GM23338 (cell line): ENCODE data around the gene CD79A. TPM values are rescaled to one million over a fixed set of nuclear protein-coding genes. Genes with fewer than 3 reads are reported as not detected.

ENCODE experiments used
- ATAC-seq: fragments of 200-7000 bp; cut with Tn5 transposase; 3 replicates; pipeline ENCODE4 v1.9.1; 2020
- DNase-seq: peaks from one replicate; pipeline ENCODE4 v3.0.0-alpha.2; 2015; ENCODE audit warnings: low spot score
- H2AFZ ChIP-seq: fragments of 200-600 bp; sonication (generic); 2 replicates; pipeline ENCODE4 v1.8.0; 2016; ENCODE audit warnings: antibody characterized with exemption, mild to moderate bottlenecking, moderate library complexity
- H3F3A ChIP-seq: fragments of 200-600 bp; sonication (generic); replicated peaks from 2 replicates; pipeline ENCODE4 v1.8.0; 2017; ENCODE audit warnings: antibody characterized with exemption, mixed run types, low read depth
- H3K27ac ChIP-seq: fragments of 200-600 bp; sonication (generic); 2 replicates; pipeline ENCODE4 v1.6.1; 2016; ENCODE audit warnings: low read depth
- H3K27me3 ChIP-seq: fragments of 200-600 bp; sonication (generic); 2 replicates; pipeline ENCODE4 v1.8.0; 2016; ENCODE audit warnings: mild to moderate bottlenecking, mixed run types, moderate library complexity; ENCODE audit not compliant: insufficient read depth
- H3K36me3 ChIP-seq: fragments of 200-600 bp; sonication (generic); 2 replicates; pipeline ENCODE4 v1.8.0; 2016; ENCODE audit warnings: mild to moderate bottlenecking; ENCODE audit not compliant: insufficient read depth
- H3K4me1 ChIP-seq: fragments of 200-600 bp; sonication (generic); 2 replicates; pipeline ENCODE4 v1.8.0; 2016; ENCODE audit warnings: mild to moderate bottlenecking, moderate library complexity; ENCODE audit not compliant: insufficient read depth
- H3K4me2 ChIP-seq: fragments of 200-600 bp; sonication (generic); 2 replicates; pipeline ENCODE4 v1.7.1; 2017; ENCODE audit warnings: mixed run types
- H3K4me3 ChIP-seq: fragments of 200-600 bp; sonication (generic); 2 replicates; pipeline ENCODE4 v1.6.1; 2016; ENCODE audit warnings: mixed run types
- H3K79me2 ChIP-seq: fragments of 200-600 bp; sonication (generic); replicated peaks from 2 replicates; pipeline ENCODE4 v1.8.0; 2017; ENCODE audit warnings: mild to moderate bottlenecking; ENCODE audit not compliant: insufficient read depth
- H3K9me2 ChIP-seq: fragments of 200-600 bp; sonication (generic); 2 replicates; pipeline ENCODE4 v1.8.0; 2017; ENCODE audit not compliant: insufficient read depth
- H4K20me1 ChIP-seq: fragments of 200-600 bp; sonication (generic); replicated peaks from 2 replicates; pipeline ENCODE4 v1.8.0; 2017; ENCODE audit warnings: mild to moderate bottlenecking; ENCODE audit not compliant: insufficient read depth
- H3K27ac Mint-ChIP-seq: 2 replicates; pipeline ENCODE4 v1.8.0; 2020; ENCODE audit warnings: inconsistent platforms, mild to moderate bottlenecking, moderate library complexity, mixed read lengths
- H3K27me3 Mint-ChIP-seq: 3 replicates; pipeline ENCODE4 v1.8.0; 2022; ENCODE audit warnings: low read depth, mild to moderate bottlenecking, moderate library complexity, mixed read lengths, inconsistent platforms; ENCODE audit not compliant: insufficient read depth, poor library complexity
- H3K36me3 Mint-ChIP-seq: 3 replicates; pipeline ENCODE4 v1.8.0; 2021; ENCODE audit warnings: low read depth, mild to moderate bottlenecking, inconsistent platforms, moderate library complexity, mixed read lengths
- H3K4me1 Mint-ChIP-seq: 3 replicates; pipeline ENCODE4 v1.8.0; 2020; ENCODE audit warnings: mild to moderate bottlenecking, inconsistent platforms, mixed read lengths
- H3K4me3 Mint-ChIP-seq: 3 replicates; pipeline ENCODE4 v1.8.0; 2021; ENCODE audit warnings: moderate library complexity, mild to moderate bottlenecking, inconsistent platforms, mixed read lengths
- H3K9me3 Mint-ChIP-seq: 3 replicates; pipeline ENCODE4 v1.8.0; 2020; ENCODE audit warnings: moderate library complexity, mild to moderate bottlenecking, inconsistent platforms, mixed read lengths
- CREB1 ChIP-seq: fragments of 250-450 bp; sonication (Bioruptor Pico); IDR thresholded peaks from 2 replicates; pipeline ENCODE4 v1.5.0; 2020; ENCODE audit warnings: low read depth, mild to moderate bottlenecking, moderate library complexity
- CTCF ChIP-seq, 2 experiments: fragments of 200-600 bp in 1 of 2; sonication (generic) in 1 of 2; conservative IDR thresholded peaks; 2 replicates each; pipeline versions ENCODE4 v1.5.1 to v1.6.1; 2016 to 2017; ENCODE audit warnings: antibody characterized with exemption in 2 of 2, low read depth in 2 of 2, mild to moderate bottlenecking in 2 of 2, moderate library complexity in 1 of 2
- ETS1 ChIP-seq: IDR thresholded peaks from 2 replicates; pipeline ENCODE4 v1.6.1; 2016; ENCODE audit warnings: antibody characterized with exemption
- EZH2 ChIP-seq: fragments of 200-600 bp; sonication (generic); IDR thresholded peaks from one replicate; pipeline ENCODE4 v1.8.0; 2017; ENCODE audit warnings: antibody characterized with exemption, mild to moderate bottlenecking, low read depth; ENCODE audit not compliant: unreplicated experiment
- EZH2phosphoT487 ChIP-seq: fragments of 200-600 bp; sonication (generic); IDR thresholded peaks from one replicate; pipeline ENCODE4 v1.8.1; 2018; ENCODE audit warnings: antibody characterized with exemption; ENCODE audit not compliant: unreplicated experiment
- JUNB ChIP-seq: IDR thresholded peaks from one replicate; pipeline ENCODE4 v1.6.1; 2016; ENCODE audit warnings: antibody characterized with exemption; ENCODE audit not compliant: unreplicated experiment
- NANOG ChIP-seq: IDR thresholded peaks from 2 replicates; pipeline ENCODE4 v1.6.1; 2016; ENCODE audit warnings: antibody characterized with exemption, borderline replicate concordance
- POLR2AphosphoS5 ChIP-seq: IDR thresholded peaks from 2 replicates; pipeline ENCODE4 v1.6.1; 2016; ENCODE audit warnings: antibody characterized with exemption, low read depth
- REST ChIP-seq: IDR thresholded peaks from one replicate; pipeline ENCODE4 v1.6.1; 2018; ENCODE audit warnings: antibody characterized with exemption; ENCODE audit not compliant: unreplicated experiment
- STAT1 ChIP-seq: IDR thresholded peaks from one replicate; pipeline ENCODE4 v1.6.1; 2016; ENCODE audit warnings: antibody characterized with exemption; ENCODE audit not compliant: unreplicated experiment
- ZNF114 ChIP-seq: fragments of 250-450 bp; sonication (Bioruptor Pico); IDR thresholded peaks from 2 replicates; pipeline ENCODE4 v1.5.0; 2020; ENCODE audit warnings: mild to moderate bottlenecking, moderate library complexity
- ZNF331 ChIP-seq: fragments of 250-450 bp; sonication (Bioruptor Pico); IDR thresholded peaks from 2 replicates; pipeline ENCODE4 v1.5.0; 2020; ENCODE audit warnings: low read depth, mild to moderate bottlenecking, moderate library complexity
- polyA plus RNA-seq: library from polyadenylated mRNA; unstranded; fragments of >200 nt; fragmentation: Nextera tagmentation; extraction: Ambion mirVana; gene quantifications from 2 replicates; pipeline ENCODE4 v1.2.1, GENCODE V29; 2016
- total RNA-seq: library from RNA; depleted of rRNA; stranded (reverse); fragments of >200 nt; shearing (Covaris generic); gene quantifications from 2 replicates; pipeline ENCODE4 v1.2.3, GENCODE V29; 2014

The CD79A gene
- total and polyA plus RNA-seq, 2 experiments from 2014 or later = 0.27 TPM; not detected in 1

DNA sequence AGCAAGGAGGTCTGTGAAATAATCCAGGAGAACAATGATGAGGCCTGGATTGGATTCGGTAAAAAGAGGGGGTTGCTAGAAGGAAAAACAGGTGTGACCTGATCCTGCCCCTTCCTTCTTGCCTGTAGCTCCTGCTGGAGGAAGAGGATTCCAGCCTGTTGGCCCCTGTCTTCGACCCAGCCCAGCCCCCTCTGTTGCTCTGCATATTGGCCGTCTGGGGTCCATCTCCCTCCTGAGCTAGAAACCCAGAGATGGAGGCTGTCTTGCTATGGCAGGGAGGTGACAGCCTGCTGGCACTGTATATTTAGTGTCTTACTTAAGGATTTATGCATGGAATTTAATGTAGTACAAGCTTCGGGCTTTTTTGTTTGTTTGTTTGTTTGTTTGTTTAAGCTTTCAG, 25.6 kb upstream of the CD79A start:
- peak overlapping the region; percentile 69 for H2AFZ ChIP-seq
- no peaks in the 10 kb centered on the region for H3K36me3 ChIP-seq
- H4K20me1 ChIP-seq = no peaks in the 10 kb centered on the region
- no peak overlapping the region for H3K4me3 Mint-ChIP-seq
- no peak overlapping the region for H3K4me3 ChIP-seq
- no peaks in the 10 kb centered on the region for H3K9me2 ChIP-seq
- no peaks in the 10 kb centered on the region for H3K9me3 Mint-ChIP-seq
- peaks cover 12% of the 10 kb centered on the region for H3K4me1 Mint-ChIP-seq
- no peak overlapping the region for H3K27ac ChIP-seq
- no peaks in the 10 kb centered on the region for H3K79me2 ChIP-seq
- no peak for TF ChIP-seq NANOG
- TF ChIP-seq JUNB = no peak
- H3K4me1 ChIP-seq = peaks cover 12% of the 10 kb centered on the region; the same call in 1 of the 2 replicates
- no peaks in the 10 kb centered on the region for H3K36me3 Mint-ChIP-seq
- H3K27me3 ChIP-seq = no peaks in the 10 kb centered on the region
- H3F3A ChIP-seq = no peaks in the 10 kb centered on the region
- no peak overlapping the region for H3K27ac Mint-ChIP-seq
- H3K27me3 Mint-ChIP-seq = peaks cover 11% of the 10 kb centered on the region
- DNase-seq = peak; percentile 45
- ATAC-seq = peak; percentile 79
- peak overlapping the region; percentile 60 for H3K4me2 ChIP-seq

DNA sequence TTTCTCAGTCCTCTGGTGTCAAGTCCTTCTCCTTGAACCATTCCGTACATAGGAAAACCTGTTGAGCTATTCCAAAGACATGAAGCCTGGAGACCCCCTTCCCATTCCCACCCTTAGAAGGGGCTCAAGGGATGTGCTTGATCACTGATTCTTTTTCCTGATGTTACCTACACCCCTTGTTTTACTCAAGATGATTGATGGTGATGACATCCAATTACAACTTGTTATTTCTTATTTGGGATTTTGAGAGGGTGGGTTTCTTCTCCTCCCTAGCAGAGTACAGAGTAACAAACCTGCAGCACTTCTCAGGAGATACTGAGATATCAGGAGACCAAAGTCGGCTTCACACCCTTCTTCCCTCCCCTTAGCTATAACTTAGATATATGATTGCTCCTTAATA, 23.7 kb upstream of the CD79A start:
- no peak overlapping the region for H2AFZ ChIP-seq
- Mint-ChIP-seq H3K4me3 (no peak overlapping the region), H3K4me1 (peaks cover 12% of the 10 kb centered on the region), H3K27ac (no peak overlapping the region), H3K9me3 (no peaks in the 10 kb centered on the region), H3K36me3 (no peaks in the 10 kb centered on the region), H3K27me3 (peaks cover 10% of the 10 kb centered on the region)
- DNase-seq (no peak), ATAC-seq (no peak)
- no peak overlapping the region for H3K4me3 ChIP-seq
- no peak overlapping the region for H3K4me2 ChIP-seq
- no peaks in the 10 kb centered on the region for H3K79me2 ChIP-seq
- no peaks in the 10 kb centered on the region for H3K27me3 ChIP-seq
- peaks cover 12% of the 10 kb centered on the region; the same call in 1 of the 2 replicates for H3K4me1 ChIP-seq
- H3F3A ChIP-seq = no peaks in the 10 kb centered on the region
- H3K36me3 ChIP-seq = no peaks in the 10 kb centered on the region
- H4K20me1 ChIP-seq = no peaks in the 10 kb centered on the region
- H3K27ac ChIP-seq = no peak overlapping the region
- no peaks in the 10 kb centered on the region for H3K9me2 ChIP-seq
- no peak for TF ChIP-seq NANOG
- TF ChIP-seq CREB1 (CRISPR knock-in tag) = no peak
- TF ChIP-seq EZH2phosphoT487 = no peak
- no peak for TF ChIP-seq JUNB
- TF ChIP-seq POLR2AphosphoS5 = no peak
- TF ChIP-seq STAT1 = no peak
- TF ChIP-seq ZNF331 (CRISPR knock-in tag) = no peak
- no peak for TF ChIP-seq ZNF114 (CRISPR knock-in tag)
- no peak for TF ChIP-seq CTCF (conservative IDR thresholded peaks at IDR 0.05; ENCODE audit: low read depth in 2 of 2)
- TF ChIP-seq REST = no peak
- no peak for TF ChIP-seq EZH2
- no peak for TF ChIP-seq ETS1
